OCI-LY3 (cell line): ENCODE data around the gene CEACAM19.

Source experiments
- H2AFZ ChIP-seq: fragments of 200-600, 300-600 bp; shearing (Covaris generic); 2 replicates; pipeline ENCODE4 v1.6.0; 2014; ENCODE audit warnings: antibody characterized with exemption, low read depth, low read length
- H3K27ac ChIP-seq: fragments of 200-600, 300-600 bp; sonication (generic); 2 replicates; pipeline ENCODE4 v1.5.1; 2014; ENCODE audit warnings: mild to moderate bottlenecking, low read length, moderate library complexity, mixed read lengths
- H3K27me3 ChIP-seq: fragments of 200-600, 300-600 bp; sonication (generic); 2 replicates; pipeline ENCODE4 v1.6.1; 2014; ENCODE audit warnings: low read depth, low read length, mixed read lengths
- H3K36me3 ChIP-seq: fragments of 200-600, 300-600 bp; sonication (generic); replicated peaks from 2 replicates; pipeline ENCODE3; 2014; ENCODE audit warnings: low read depth, low read length, mixed read lengths
- H3K4me1 ChIP-seq: fragments of 300-600, 200-600 bp; sonication (generic); 2 replicates; pipeline ENCODE4 v1.6.1; 2014; ENCODE audit warnings: low read length, mixed read lengths
- H3K4me2 ChIP-seq: fragments of 200-600, 300-600 bp; sonication (generic); 2 replicates; pipeline ENCODE4 v1.6.1; 2014; ENCODE audit warnings: low read length, mixed read lengths
- H3K4me3 ChIP-seq: fragments of 300-600, 200-600 bp; sonication (generic); 2 replicates; pipeline ENCODE4 v1.5.1; 2014; ENCODE audit warnings: antibody characterized with exemption, mild to moderate bottlenecking, low read length, moderate library complexity
- H3K79me2 ChIP-seq: fragments of 300-600, 200-600 bp; shearing (Covaris generic); 2 replicates; pipeline ENCODE4 v1.6.1; 2014; ENCODE audit warnings: mild to moderate bottlenecking, low read length, mixed read lengths
- H3K9ac ChIP-seq: fragments of 300-600, 200-600 bp; shearing (Covaris generic); 2 replicates; pipeline ENCODE4 v1.6.0; 2014; ENCODE audit warnings: mild to moderate bottlenecking, low read length, moderate library complexity
- H3K9me3 ChIP-seq: fragments of 200-600, 300-600 bp; shearing (Covaris generic); 2 replicates; pipeline ENCODE4 v1.6.1; 2014; ENCODE audit warnings: low read length, mixed read lengths; ENCODE audit not compliant: insufficient read depth
- H4K20me1 ChIP-seq: fragments of 200-600, 300-600 bp; sonication (generic); 2 replicates; pipeline ENCODE4 v1.6.1; 2016; ENCODE audit warnings: low read length, mixed read lengths; ENCODE audit not compliant: insufficient read depth
- CTCF ChIP-seq: fragments of 200-600, 300-600 bp; sonication (generic); IDR thresholded peaks from 2 replicates; pipeline ENCODE4 v1.5.1; 2014; ENCODE audit warnings: antibody characterized with exemption, low read length, low read depth
- EZH2phosphoT487 ChIP-seq: fragments of 200-600 bp; shearing (Covaris generic); IDR thresholded peaks from 2 replicates; pipeline ENCODE4 v1.6.1; 2018; ENCODE audit warnings: antibody characterized with exemption, mixed run types, low read depth

Gene CEACAM19

DNA sequence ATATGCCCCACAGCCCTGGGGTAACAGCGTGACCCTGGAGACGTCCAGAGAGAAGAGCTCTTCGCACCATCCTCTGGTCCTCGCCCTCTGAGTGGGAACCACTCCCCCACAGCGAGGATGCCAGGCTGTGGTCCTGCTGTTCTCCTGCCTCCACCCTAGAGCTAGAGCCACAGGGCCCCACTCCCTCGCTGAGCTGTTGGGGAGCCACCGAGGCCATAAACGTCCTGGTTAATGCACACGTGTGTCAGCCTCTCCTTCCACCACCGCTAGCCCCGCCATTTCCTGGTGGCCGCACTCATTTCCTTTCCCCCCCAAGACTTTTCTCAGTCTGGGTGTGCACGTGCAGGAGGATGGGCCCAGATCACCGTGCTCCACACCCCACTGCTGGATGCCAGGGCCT lies 39.2 kb downstream of the CEACAM19 start:
- Histone ChIP-seq H3K79me2 (no peaks in the 10 kb centered on the region), H3K36me3 (no peaks in the 10 kb centered on the region), H3K27ac (no peak overlapping the region), H3K4me1 (no peaks in the 10 kb centered on the region), H3K4me3 (no peak overlapping the region), H4K20me1 (no peaks in the 10 kb centered on the region), H3K9ac (no peak overlapping the region), H3K9me3 (peaks cover 4% of the 10 kb centered on the region; the same call in 1 of the 2 replicates), H3K4me2 (no peak overlapping the region), H3K27me3 (peaks cover 11% of the 10 kb centered on the region), H2AFZ (no peak overlapping the region)
- no peak for TF ChIP-seq EZH2phosphoT487
- TF ChIP-seq CTCF, result no peak

DNA sequence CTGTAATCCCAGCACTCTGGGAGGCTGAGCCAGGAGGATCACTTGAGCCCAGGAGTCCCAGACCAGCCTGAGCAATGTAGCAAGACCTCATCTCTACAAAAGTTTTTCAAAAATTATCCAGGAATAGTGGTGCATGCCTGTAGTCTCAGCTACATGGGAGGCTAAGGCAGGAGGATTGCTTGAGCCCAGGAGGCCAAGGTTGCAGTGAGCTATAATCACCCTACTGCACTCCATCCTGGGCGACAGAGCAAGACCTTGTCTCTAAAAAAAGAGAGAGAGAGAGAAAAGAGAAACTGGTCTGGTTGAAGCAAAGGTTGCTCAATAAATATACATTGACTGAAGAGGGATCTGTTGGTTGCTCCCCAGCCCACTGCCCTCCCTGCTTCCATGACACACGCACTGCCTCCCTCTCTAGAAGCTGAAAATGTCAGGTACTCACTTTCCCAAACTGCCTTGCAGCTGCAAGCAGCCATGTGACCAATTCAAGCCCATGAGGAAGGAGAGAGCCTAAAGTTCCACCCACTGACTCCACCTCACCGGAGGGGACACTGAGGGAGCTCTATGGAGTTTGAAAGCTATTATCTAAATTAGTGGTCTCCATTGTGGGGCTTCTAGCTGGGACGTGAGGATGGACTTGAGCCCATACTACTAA lies 41.7 kb downstream of the CEACAM19 start:
- no peak overlapping the region for H3K27ac ChIP-seq
- H3K79me2 ChIP-seq, result no peaks in the 10 kb centered on the region
- H3K9ac ChIP-seq, result no peak overlapping the region

DNA sequence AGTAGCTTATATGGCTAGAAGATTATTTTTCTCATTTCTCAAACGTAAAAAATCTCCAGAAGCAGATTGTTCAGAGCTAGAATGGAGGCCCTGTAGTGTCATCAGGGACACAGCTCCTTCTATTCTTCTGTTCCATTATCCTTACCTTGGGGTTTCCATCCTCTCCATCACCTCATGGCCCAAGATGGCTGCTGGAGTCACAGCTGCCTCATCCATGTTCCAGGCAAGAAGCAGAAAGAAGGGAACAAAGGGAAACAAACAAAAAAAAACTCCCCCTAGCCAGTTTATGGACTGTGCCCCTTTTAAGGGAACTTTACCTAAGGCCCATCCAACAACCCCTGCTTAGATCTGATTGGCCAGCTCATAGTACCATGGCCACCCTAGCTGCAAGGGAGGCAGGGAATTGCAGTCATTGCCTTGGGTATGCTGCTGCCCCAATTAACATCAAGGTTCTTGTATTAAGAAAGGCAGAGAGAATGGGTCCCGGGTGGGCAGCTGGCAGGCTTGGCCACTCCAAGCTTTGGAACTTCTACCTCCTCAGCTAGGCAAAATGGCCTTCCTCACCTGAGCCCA lies 43.4 kb downstream of the CEACAM19 start:
- H3K9me3 ChIP-seq, result peaks cover 9% of the 10 kb centered on the region; the same call in 1 of the 2 replicates
- H2AFZ ChIP-seq, result no peak overlapping the region
- no peak overlapping the region for H3K4me3 ChIP-seq
- peaks cover 13% of the 10 kb centered on the region; the same call in 1 of the 2 replicates for H3K27me3 ChIP-seq
- no peaks in the 10 kb centered on the region for H3K4me1 ChIP-seq
- H3K27ac ChIP-seq, result no peak overlapping the region
- no peak for TF ChIP-seq CTCF
- no peak for TF ChIP-seq EZH2phosphoT487
- no peaks in the 10 kb centered on the region for H4K20me1 ChIP-seq
- H3K79me2 ChIP-seq, result no peaks in the 10 kb centered on the region
- no peak overlapping the region for H3K9ac ChIP-seq
- H3K4me2 ChIP-seq, result no peak overlapping the region
- H3K36me3 ChIP-seq, result no peaks in the 10 kb centered on the region

More for the DNA sequence above, 41.7 kb downstream of the CEACAM19 start:
- H3K4me3 ChIP-seq, result no peak overlapping the region
- no peak overlapping the region for H3K4me2 ChIP-seq
- H3K4me1 ChIP-seq, result no peaks in the 10 kb centered on the region
- H3K9me3 ChIP-seq, result peaks cover 9% of the 10 kb centered on the region; the same call in 1 of the 2 replicates
- H3K36me3 ChIP-seq, result no peaks in the 10 kb centered on the region
- no peak overlapping the region; the same call in 1 of the 2 replicates for H2AFZ ChIP-seq
- H4K20me1 ChIP-seq, result no peaks in the 10 kb centered on the region
- peaks cover 7% of the 10 kb centered on the region; the same call in 1 of the 2 replicates for H3K27me3 ChIP-seq
- TF ChIP-seq CTCF, result no peak
- no peak for TF ChIP-seq EZH2phosphoT487

GRCh38 chr19:44717603-44718002 lies 46.3 kb downstream of the CEACAM19 start:
- Histone ChIP-seq H3K4me2 (no peak overlapping the region), H3K4me3 (no peak overlapping the region), H2AFZ (no peak overlapping the region), H3K27me3 (peaks cover 20% of the 10 kb centered on the region; the same call in 1 of the 2 replicates), H3K27ac (no peak overlapping the region), H3K36me3 (no peaks in the 10 kb centered on the region), H3K9me3 (peaks cover 9% of the 10 kb centered on the region; the same call in 1 of the 2 replicates), H3K79me2 (no peaks in the 10 kb centered on the region), H3K4me1 (peaks cover 9% of the 10 kb centered on the region), H4K20me1 (no peaks in the 10 kb centered on the region), H3K9ac (no peak overlapping the region)
- TF ChIP-seq CTCF, result no peak
- TF ChIP-seq EZH2phosphoT487, result no peak
